Spleen (tissue), 7 donors: Measurements from ENCODE around the gene KIAA0825.

ENCODE experiments used
- CTCF ChIP-seq, 11 experiments: fragments of 200-600 bp in 7 of 11; fragments of 450-650 bp in 4 of 11; sonication (generic) in 4 of 11; IDR thresholded peaks in 8 of 11; conservative IDR thresholded peaks in 3 of 11; 1 replicate in 7 of 11; 2 replicates in 4 of 11; pipeline versions ENCODE4 v1.4.0 to v1.8.0; 2016 to 2021; ENCODE audit warnings: antibody characterized with exemption in 11 of 11, inconsistent platforms in 4 of 11, mild to moderate bottlenecking in 1 of 11
- POLR2A ChIP-seq, 3 donors: fragments of 450-650 bp; IDR thresholded peaks; one replicate each; pipeline ENCODE4 v1.5.1; 2017; ENCODE audit warnings: antibody characterized with exemption in 3 of 3, mild to moderate bottlenecking in 1 of 3
- donor health status: DM: no; HTN: no; CAD: no; lungs with moderate emphysema.
- donor health status: DM: no; HTN: no; CAD: no.
- donor health status: DM: no; HTN: no; CAD: no.

DNA sequence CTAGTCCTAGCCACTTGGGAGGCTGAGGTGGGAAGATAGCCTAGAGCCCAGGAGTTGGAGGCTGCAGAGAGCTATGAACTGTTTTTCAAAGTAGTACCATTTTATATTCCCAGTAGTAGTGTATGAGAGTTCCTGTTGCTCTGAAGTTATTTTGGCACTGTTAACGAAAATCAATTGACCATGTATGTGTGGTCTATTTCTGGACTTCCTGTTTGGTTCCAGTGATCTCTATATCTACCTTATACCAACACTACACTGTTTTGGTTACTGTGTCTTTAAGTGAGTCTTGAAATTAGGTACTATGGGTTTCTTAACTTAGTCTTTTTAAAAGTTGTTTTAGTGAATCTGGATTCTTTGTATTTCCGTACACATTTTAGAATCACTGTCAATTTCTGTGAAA lies 13.6 kb upstream of the KIAA0825 start:
- TF ChIP-seq CTCF (IDR thresholded peaks at IDR 0.05 in 8 of 11, conservative IDR thresholded peaks at IDR 0.05 in 3 of 11) (no peak), POLR2A (IDR thresholded peaks at IDR 0.05) (no peak)
